Tibial nerve (tissue), 4 donors: ENCODE data around the gene DNAJC5. TPM values are rescaled to one million over a fixed set of nuclear protein-coding genes. Genes with fewer than 3 reads are reported as not detected.
"Not testable (repeated sequence)": the region's sequence is repeated elsewhere in the genome, so short reads cannot be mapped to it uniquely, and the experiment has no call there.

ENCODE experiments used
- DNase-seq, 2 donors: peaks; one replicate each; pipeline ENCODE4 v3.0.0-alpha.2; 2019; ENCODE audit warnings: low spot score in 2 of 2
- H3K27ac ChIP-seq, 4 donors: fragments of 200-600 bp; sonication (generic) in 3 of 4; one replicate each; pipeline ENCODE4 v1.5.1; 2017 to 2019; ENCODE audit warnings: mild to moderate bottlenecking in 1 of 4
- H3K27me3 ChIP-seq, 2 donors: fragments of 200-600 bp; sonication (generic) in 1 of 2; one replicate each; pipeline versions ENCODE4 v1.5.1 to v1.6.0; 2017 to 2019
- H3K36me3 ChIP-seq, 3 donors: fragments of 200-600 bp; sonication (generic); one replicate each; pipeline ENCODE4 v1.5.1; 2018 to 2019
- H3K4me1 ChIP-seq, 4 donors: fragments of 200-600 bp; sonication (generic) in 3 of 4; one replicate each; pipeline ENCODE4 v1.5.1; 2017 to 2019
- H3K4me3 ChIP-seq, 4 donors: fragments of 200-600 bp; sonication (generic) in 3 of 4; one replicate each; pipeline ENCODE4 v1.5.1; 2017 to 2019; ENCODE audit warnings: mild to moderate bottlenecking in 1 of 4, moderate library complexity in 1 of 4
- H3K9me3 ChIP-seq, 4 donors: fragments of 200-600 bp; sonication (generic) in 3 of 4; one replicate each; pipeline ENCODE4 v1.5.1; 2017 to 2019
- EP300 ChIP-seq, 2 donors: sonication (generic); formaldehyde crosslinking; IDR thresholded peaks; one replicate each; pipeline ENCODE4 v1.6.1; 2017; ENCODE audit warnings: antibody characterized with exemption in 2 of 2, mild to moderate bottlenecking in 1 of 2
- POLR2A ChIP-seq, 2 donors: fragments of 450-650 bp; IDR thresholded peaks; one replicate each; pipeline ENCODE4 v1.6.1; 2017; ENCODE audit warnings: antibody characterized with exemption in 2 of 2, mild to moderate bottlenecking in 2 of 2, moderate library complexity in 2 of 2
- WGBS, 2 donors: methylation state at CpG; one replicate each; pipeline ENCODE4 v1.1.5; 2018; 5-methylcytosine and 5-hydroxymethylcytosine counted together
- total RNA-seq, 4 donors: library from RNA; depleted of rRNA; stranded (reverse); fragments of >200 nt; gene quantifications; one replicate each; pipeline ENCODE4 v1.1.0, GENCODE V29; 2016
- TF ChIP-seq, protein P1 (sequence below), 5 experiments: fragments of 200-600 bp in 3 of 5; fragments of 450-650 bp in 2 of 5; sonication (generic) in 3 of 5; IDR thresholded peaks; one replicate each; pipeline ENCODE4 v1.5.1; 2016 to 2019; ENCODE audit warnings: antibody characterized with exemption in 5 of 5, mild to moderate bottlenecking in 3 of 5, moderate library complexity in 2 of 5

The DNAJC5 gene
- total RNA-seq, 4 donors from 2014 or later = 30.6 to 40.2 (median 32.1) TPM

DNA sequence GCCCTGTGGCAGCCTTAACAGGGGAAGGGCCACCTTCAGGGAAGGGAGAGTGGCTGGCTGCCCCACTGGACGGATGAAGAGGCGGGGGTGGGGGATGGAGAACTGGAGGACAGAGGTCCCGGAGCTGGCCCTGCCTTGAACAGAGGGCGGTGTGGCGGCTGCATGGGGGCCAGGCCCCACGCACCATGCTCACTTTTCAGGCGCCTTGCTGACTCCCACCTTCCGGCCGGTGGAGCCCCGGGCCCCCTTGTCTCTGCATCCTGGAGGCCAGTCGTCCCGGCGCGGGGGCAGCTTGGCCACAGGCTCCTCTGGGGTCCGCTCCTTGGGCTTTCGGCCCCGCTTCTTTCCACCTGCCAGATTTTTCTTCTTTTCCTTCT, 64.8 kb downstream of the DNAJC5 start:
- 86 to 94% methylated on average over 15 of the region's 17 CpGs for WGBS, 2 donors
- H3K4me3 ChIP-seq = no peak overlapping the region
- no peaks in the 10 kb centered on the region for H3K27me3 ChIP-seq
- H3K27ac ChIP-seq = no peak overlapping the region
- H3K4me1 ChIP-seq = peaks cover 0 to 25% (median 16%) of the 10 kb centered on the region in 4 donors
- H3K9me3 ChIP-seq = no peaks in the 10 kb centered on the region
- peaks cover 0 to 59% (median 0%) of the 10 kb centered on the region in 3 donors for H3K36me3 ChIP-seq
- TF ChIP-seq POLR2A (IDR thresholded peaks at IDR 0.05) (no peak), EP300 (IDR thresholded peaks at IDR 0.05) (no peak)
- TF ChIP-seq, protein P1, sequence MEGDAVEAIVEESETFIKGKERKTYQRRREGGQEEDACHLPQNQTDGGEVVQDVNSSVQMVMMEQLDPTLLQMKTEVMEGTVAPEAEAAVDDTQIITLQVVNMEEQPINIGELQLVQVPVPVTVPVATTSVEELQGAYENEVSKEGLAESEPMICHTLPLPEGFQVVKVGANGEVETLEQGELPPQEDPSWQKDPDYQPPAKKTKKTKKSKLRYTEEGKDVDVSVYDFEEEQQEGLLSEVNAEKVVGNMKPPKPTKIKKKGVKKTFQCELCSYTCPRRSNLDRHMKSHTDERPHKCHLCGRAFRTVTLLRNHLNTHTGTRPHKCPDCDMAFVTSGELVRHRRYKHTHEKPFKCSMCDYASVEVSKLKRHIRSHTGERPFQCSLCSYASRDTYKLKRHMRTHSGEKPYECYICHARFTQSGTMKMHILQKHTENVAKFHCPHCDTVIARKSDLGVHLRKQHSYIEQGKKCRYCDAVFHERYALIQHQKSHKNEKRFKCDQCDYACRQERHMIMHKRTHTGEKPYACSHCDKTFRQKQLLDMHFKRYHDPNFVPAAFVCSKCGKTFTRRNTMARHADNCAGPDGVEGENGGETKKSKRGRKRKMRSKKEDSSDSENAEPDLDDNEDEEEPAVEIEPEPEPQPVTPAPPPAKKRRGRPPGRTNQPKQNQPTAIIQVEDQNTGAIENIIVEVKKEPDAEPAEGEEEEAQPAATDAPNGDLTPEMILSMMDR (IDR thresholded peaks at IDR 0.05) = no peak
- no peak for DNase-seq

GRCh38 chr20:63960654-63961621, 66.0 kb downstream of the DNAJC5 start:
- H3K36me3 ChIP-seq = peaks cover 0 to 60% (median 0%) of the 10 kb centered on the region in 3 donors
- H3K27ac ChIP-seq, H3K27me3 ChIP-seq, H3K4me3 ChIP-seq, DNase-seq, H3K9me3 ChIP-seq: not testable (repeated sequence)
- peaks cover 0 to 17% (median 10%) of the 10 kb centered on the region in 4 donors for H3K4me1 ChIP-seq
- 81 to 84% methylated on average over 7 to 11 of the region's 15 CpGs for WGBS, 2 donors

- Histone ChIP-seq H3K36me3 (peaks cover 0 to 69% (median 0%) of the 10 kb centered on the region in 3 donors), H3K27me3 (no peaks in the 10 kb centered on the region), H3K4me3 (no peak overlapping the region), H3K9me3 (no peaks in the 10 kb centered on the region), H3K4me1 (peaks cover 0 to 15% (median 9%) of the 10 kb centered on the region in 4 donors), H3K27ac (no peak overlapping the region)
- no peak for DNase-seq
- TF ChIP-seq EP300 (IDR thresholded peaks at IDR 0.05) (no peak), POLR2A (IDR thresholded peaks at IDR 0.05) (no peak)
- TF ChIP-seq, protein P1 (IDR thresholded peaks at IDR 0.05) = no peak
- WGBS, 2 donors = 86 to 90% methylated on average over 26 of the region's 26 CpGs
Measured at GRCh38 chr20:63961664-63962425, 66.9 kb downstream of the DNAJC5 start.

GRCh38 chr20:63962426-63963347, 67.8 kb downstream of the DNAJC5 start:
- no peaks in the 10 kb centered on the region for H3K27me3 ChIP-seq
- H3K4me3 ChIP-seq = no peak overlapping the region
- peaks cover 0 to 78% (median 0%) of the 10 kb centered on the region in 3 donors for H3K36me3 ChIP-seq
- H3K27ac ChIP-seq = no peak overlapping the region
- DNase-seq = no peak
- TF ChIP-seq, protein P1 (IDR thresholded peaks at IDR 0.05) = no peak
- TF ChIP-seq EP300 (IDR thresholded peaks at IDR 0.05) (no peak), POLR2A (IDR thresholded peaks at IDR 0.05) (no peak)
- no peaks in the 10 kb centered on the region for H3K9me3 ChIP-seq
- WGBS, 2 donors = 91 to 92% methylated on average over 52 to 55 of the region's 61 CpGs
- peaks cover 0 to 6% (median 1%) of the 10 kb centered on the region in 4 donors for H3K4me1 ChIP-seq

- Histone ChIP-seq H3K4me3 (no peak overlapping the region), H3K4me1 (peaks cover 0 to 3% (median under 1%) of the 10 kb centered on the region in 4 donors), H3K27ac (no peak overlapping the region), H3K9me3 (no peaks in the 10 kb centered on the region), H3K27me3 (no peaks in the 10 kb centered on the region), H3K36me3 (peaks cover 0 to 84% (median 0%) of the 10 kb centered on the region in 3 donors)
- TF ChIP-seq, protein P1 (IDR thresholded peaks at IDR 0.05) = no peak
- TF ChIP-seq POLR2A (IDR thresholded peaks at IDR 0.05) (no peak), EP300 (IDR thresholded peaks at IDR 0.05) (no peak)
- DNase-seq = no peak
- WGBS, 2 donors = 85 to 92% methylated on average over 22 to 27 of the region's 27 CpGs
Measured at GRCh38 chr20:63963348-63963741, 68.4 kb downstream of the DNAJC5 start.
